ENCODE measurements around the gene XIRP1. TPM values are rescaled to one million over a fixed set of nuclear protein-coding genes. Genes with fewer than 3 reads are reported as not detected.
A peak's percentile ranks its signal among the peaks of the same experiment; 100 is the strongest.

Gene XIRP1
- total RNA-seq, 1 donor from 2014 or later = not detected

DNA sequence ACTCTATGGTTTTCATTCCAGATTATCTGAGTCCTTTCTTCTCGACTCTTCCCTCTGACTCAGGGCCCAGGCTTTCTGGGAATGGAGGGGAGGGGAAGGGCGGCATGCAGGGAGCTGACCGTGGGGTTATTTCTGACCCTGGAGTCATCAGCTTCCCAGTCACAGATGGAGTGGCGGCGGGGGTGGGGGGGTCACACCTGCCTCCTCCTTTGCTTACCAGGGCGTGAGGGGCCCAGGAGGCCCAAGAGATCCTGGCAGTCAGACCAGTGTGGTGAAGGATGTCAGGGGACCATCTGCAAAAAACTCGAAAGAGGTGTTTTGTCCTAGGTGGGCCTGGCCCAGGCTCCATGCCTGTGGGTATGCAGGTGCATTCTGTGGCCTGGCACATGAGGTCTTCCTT, 996 bp upstream of the XIRP1 start:
- TF ChIP-seq POLR2AphosphoS5 (IDR thresholded peaks at IDR 0.05; ENCODE audit: insufficient read depth in 1 of 2, low read depth in 1 of 2) = no peak
- TF ChIP-seq POLR2A (IDR thresholded peaks at IDR 0.05) = no peak
- TF ChIP-seq, protein P1, sequence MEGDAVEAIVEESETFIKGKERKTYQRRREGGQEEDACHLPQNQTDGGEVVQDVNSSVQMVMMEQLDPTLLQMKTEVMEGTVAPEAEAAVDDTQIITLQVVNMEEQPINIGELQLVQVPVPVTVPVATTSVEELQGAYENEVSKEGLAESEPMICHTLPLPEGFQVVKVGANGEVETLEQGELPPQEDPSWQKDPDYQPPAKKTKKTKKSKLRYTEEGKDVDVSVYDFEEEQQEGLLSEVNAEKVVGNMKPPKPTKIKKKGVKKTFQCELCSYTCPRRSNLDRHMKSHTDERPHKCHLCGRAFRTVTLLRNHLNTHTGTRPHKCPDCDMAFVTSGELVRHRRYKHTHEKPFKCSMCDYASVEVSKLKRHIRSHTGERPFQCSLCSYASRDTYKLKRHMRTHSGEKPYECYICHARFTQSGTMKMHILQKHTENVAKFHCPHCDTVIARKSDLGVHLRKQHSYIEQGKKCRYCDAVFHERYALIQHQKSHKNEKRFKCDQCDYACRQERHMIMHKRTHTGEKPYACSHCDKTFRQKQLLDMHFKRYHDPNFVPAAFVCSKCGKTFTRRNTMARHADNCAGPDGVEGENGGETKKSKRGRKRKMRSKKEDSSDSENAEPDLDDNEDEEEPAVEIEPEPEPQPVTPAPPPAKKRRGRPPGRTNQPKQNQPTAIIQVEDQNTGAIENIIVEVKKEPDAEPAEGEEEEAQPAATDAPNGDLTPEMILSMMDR (IDR thresholded peaks at IDR 0.05) = no peak
- H3K27me3 ChIP-seq = no peaks in the 10 kb centered on the region
- no peak overlapping the region for H3K4me3 ChIP-seq
- DNase-seq (ENCODE audit: extremely low spot score in 2 of 2) = no peak
- no peak overlapping the region for H3K27ac ChIP-seq
- intact Hi-C loops (cut with DNase I) = loop anchor here (5.0 kb wide), 1 partner anchor 94 kb away; no protein-coding TSS in a partner anchor
- peaks cover 7% of the 10 kb centered on the region for H3K4me1 ChIP-seq
- no peaks in the 10 kb centered on the region for H3K36me3 ChIP-seq
- H3K9me3 ChIP-seq = no peaks in the 10 kb centered on the region

DNA sequence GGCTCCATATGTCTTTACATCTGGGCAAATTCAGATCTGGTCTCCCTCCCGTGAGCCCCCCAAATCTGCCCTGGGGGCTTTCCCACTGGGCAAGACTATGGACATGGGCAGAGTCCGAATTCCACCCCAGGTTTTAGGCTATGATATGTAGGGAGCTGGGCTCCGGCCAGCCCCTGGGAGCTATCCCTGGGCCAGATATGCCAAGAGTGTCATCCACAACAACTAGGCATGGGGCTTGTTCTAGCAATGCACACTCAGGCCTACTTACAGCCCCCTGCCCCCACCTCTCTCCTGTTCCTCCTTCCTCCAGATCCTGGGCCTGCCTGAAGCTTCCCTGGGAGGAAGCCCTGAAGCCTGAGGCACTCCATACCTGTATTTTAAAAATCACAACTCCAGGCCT, 622 bp downstream of the XIRP1 start:
- H3K27ac ChIP-seq = no peak overlapping the region
- no peak for DNase-seq (ENCODE audit: extremely low spot score in 2 of 2)
- H3K4me3 ChIP-seq = no peak overlapping the region
- H3K27me3 ChIP-seq = no peaks in the 10 kb centered on the region
- TF ChIP-seq, protein P1 (IDR thresholded peaks at IDR 0.05) = no peak
- TF ChIP-seq POLR2AphosphoS5 (IDR thresholded peaks at IDR 0.05; ENCODE audit: insufficient read depth in 1 of 2, low read depth in 1 of 2) = no peak
- no peak for TF ChIP-seq POLR2A (IDR thresholded peaks at IDR 0.05)
- H3K9me3 ChIP-seq = no peaks in the 10 kb centered on the region
- H3K4me1 ChIP-seq = peaks cover 5% of the 10 kb centered on the region
- intact Hi-C loops (cut with DNase I) = loop anchor here (5.0 kb wide), 1 partner anchor 96 kb away; no protein-coding TSS in a partner anchor
- no peaks in the 10 kb centered on the region for H3K36me3 ChIP-seq

DNA sequence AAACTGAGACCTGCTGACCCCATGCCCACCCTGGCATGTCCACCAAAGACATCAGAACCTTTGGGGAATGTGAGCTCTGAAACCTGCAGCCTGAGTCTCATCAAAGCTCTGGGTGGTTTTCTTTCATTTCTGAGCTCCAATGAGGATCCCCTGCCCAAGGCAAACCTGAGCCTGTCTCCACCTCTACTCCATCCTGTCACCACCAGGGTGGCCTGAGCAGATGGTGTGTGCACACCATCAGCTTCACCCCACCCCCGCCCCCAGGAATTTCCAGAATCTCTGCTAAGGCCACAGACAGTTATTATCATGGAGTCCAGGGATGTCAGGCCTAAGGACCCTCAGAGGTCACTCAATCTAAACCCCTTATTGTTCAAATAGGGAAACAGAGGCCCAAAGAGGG, 1.3 kb downstream of the XIRP1 start:
- DNase-seq (ENCODE audit: extremely low spot score in 2 of 2) = no peak
- Histone ChIP-seq H3K27ac (no peak overlapping the region), H3K9me3 (no peaks in the 10 kb centered on the region), H3K4me3 (no peak overlapping the region), H3K4me1 (no peaks in the 10 kb centered on the region), H3K27me3 (no peaks in the 10 kb centered on the region), H3K36me3 (no peaks in the 10 kb centered on the region)
- TF ChIP-seq POLR2A (IDR thresholded peaks at IDR 0.05) (no peak), POLR2AphosphoS5 (IDR thresholded peaks at IDR 0.05; ENCODE audit: insufficient read depth in 1 of 2, low read depth in 1 of 2) (no peak)
- TF ChIP-seq, protein P1 (IDR thresholded peaks at IDR 0.05) = no peak
- intact Hi-C loops (cut with DNase I) = loop anchor here (5.0 kb wide), 1 partner anchor 96 kb away; no protein-coding TSS in a partner anchor

DNA sequence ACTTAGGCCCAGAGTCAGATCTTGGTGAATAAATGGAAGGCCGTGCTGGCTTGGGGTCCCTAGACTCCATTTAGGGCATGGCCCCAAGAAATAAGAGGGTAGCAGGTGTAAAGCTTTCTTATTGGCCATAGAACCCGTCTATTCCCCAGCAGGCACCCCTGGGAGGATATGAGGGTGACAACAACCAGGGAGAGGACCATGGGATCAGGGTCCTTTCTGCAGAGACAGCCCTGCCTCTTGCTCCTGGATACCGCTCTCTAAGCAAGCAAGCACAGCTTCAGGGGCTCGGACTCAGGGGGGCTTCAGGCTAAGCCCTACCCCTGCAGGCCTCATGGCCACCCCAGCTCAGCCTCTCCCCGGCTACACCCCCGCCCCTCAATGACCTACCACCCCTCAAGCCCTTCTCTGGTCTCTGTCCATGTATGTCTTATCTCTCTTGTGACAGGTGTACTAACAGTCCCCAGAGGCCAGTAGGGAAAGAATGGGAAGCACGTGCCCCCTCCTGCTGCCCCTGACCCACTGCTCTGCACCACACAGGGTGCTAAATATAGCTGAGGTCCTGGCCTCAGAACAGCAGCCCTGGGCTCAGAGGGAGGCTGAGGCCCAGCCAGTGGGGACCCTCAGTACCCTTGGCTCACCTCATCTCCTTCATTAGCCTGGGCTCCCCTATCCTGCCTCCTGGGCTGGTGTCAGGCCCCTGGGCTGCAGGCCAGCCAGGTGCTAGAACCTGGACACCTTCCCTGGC, 1.9 kb downstream of the XIRP1 start:
- Histone ChIP-seq H3K9me3 (no peaks in the 10 kb centered on the region), H3K4me3 (no peak overlapping the region), H3K27ac (no peak overlapping the region), H3K4me1 (no peaks in the 10 kb centered on the region), H3K36me3 (no peaks in the 10 kb centered on the region), H3K27me3 (no peaks in the 10 kb centered on the region)
- intact Hi-C loops (cut with DNase I) = loop anchor here (5.0 kb wide), 1 partner anchor 97 kb away; no protein-coding TSS in a partner anchor
- peak in 1 of 2 donors; percentile 65 for DNase-seq (ENCODE audit: extremely low spot score in 2 of 2)
- TF ChIP-seq POLR2AphosphoS5 (IDR thresholded peaks at IDR 0.05; ENCODE audit: insufficient read depth in 1 of 2, low read depth in 1 of 2) (no peak), POLR2A (IDR thresholded peaks at IDR 0.05) (no peak)
- TF ChIP-seq, protein P1 (IDR thresholded peaks at IDR 0.05) = no peak

DNA sequence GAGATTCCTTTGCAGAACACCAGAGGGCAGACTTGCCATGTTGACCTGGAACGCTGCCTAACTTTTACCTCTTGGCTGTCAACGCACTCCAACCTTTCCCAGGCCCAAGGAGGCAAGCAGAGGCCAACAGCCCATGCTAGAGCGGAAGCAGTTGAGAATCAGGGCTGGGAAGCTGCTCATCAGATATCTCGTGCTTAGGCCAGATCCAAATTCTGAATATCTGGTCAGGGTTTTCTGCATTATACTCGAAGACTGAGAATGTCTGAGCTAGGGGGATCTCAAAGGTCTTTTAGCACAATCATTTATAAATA, 2.5 kb downstream of the XIRP1 start:
- no peaks in the 10 kb centered on the region for H3K9me3 ChIP-seq
- no peaks in the 10 kb centered on the region for H3K27me3 ChIP-seq
- intact Hi-C loops (cut with DNase I) = loop anchor here (5.0 kb wide), 1 partner anchor 97 kb away; no protein-coding TSS in a partner anchor
- no peak overlapping the region for H3K27ac ChIP-seq
- H3K4me1 ChIP-seq = no peaks in the 10 kb centered on the region
- H3K36me3 ChIP-seq = no peaks in the 10 kb centered on the region
- DNase-seq (ENCODE audit: extremely low spot score in 2 of 2) = no peak
- TF ChIP-seq, protein P1 (IDR thresholded peaks at IDR 0.05) = peak in 2 of 3 experiments; percentile 39 to 60
- no peak for TF ChIP-seq POLR2A (IDR thresholded peaks at IDR 0.05)
- no peak overlapping the region for H3K4me3 ChIP-seq
